ENCODE measurements around the gene SEMA6C.
"Not testable (repeated sequence)": the region's sequence is repeated elsewhere in the genome, so short reads cannot be mapped to it uniquely, and the experiment has no call there.

SEMA6C gene, protein sequence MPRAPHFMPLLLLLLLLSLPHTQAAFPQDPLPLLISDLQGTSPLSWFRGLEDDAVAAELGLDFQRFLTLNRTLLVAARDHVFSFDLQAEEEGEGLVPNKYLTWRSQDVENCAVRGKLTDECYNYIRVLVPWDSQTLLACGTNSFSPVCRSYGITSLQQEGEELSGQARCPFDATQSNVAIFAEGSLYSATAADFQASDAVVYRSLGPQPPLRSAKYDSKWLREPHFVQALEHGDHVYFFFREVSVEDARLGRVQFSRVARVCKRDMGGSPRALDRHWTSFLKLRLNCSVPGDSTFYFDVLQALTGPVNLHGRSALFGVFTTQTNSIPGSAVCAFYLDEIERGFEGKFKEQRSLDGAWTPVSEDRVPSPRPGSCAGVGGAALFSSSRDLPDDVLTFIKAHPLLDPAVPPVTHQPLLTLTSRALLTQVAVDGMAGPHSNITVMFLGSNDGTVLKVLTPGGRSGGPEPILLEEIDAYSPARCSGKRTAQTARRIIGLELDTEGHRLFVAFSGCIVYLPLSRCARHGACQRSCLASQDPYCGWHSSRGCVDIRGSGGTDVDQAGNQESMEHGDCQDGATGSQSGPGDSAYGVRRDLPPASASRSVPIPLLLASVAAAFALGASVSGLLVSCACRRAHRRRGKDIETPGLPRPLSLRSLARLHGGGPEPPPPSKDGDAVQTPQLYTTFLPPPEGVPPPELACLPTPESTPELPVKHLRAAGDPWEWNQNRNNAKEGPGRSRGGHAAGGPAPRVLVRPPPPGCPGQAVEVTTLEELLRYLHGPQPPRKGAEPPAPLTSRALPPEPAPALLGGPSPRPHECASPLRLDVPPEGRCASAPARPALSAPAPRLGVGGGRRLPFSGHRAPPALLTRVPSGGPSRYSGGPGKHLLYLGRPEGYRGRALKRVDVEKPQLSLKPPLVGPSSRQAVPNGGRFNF

DNA sequence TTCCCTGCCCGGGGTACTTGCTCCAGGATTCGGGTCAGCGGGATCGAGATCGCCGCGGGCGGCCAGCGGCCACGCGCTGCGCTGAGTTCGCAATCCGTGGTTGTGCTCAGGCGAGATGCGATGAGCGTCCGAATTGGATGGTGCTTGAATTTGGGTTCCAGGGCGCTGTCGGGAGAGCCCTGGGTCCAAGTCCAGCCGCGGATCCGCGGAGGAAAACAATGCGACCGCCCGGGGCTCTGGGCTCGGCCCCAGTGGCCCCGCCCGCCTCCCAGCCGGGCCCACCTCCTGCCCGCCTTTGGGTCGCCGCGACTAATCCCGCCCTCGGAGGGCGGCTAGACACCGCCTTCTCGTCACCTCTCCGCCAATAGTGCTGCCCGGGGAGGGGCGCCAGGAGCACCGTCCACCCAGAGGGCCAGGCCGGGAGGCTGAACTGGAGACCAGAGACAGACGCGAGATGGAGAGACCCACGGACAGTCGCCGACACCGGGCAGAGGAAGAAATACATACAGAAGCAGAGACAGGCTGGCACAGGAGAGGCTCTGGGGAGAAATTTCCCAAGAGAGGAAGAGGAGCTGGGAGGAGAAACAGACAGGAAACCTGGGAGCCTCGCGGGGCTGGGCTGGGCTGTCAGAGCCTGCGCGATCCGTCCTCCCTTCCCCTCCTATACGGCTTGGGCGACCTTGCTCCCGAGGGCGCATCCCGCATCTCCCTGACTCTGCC, at the start of gene SEMA6C:
TSS of gene SEMA6C (minus strand) at position 220 of the 720 bp plus-strand sequence. CDS start 4,010 bp downstream, outside the sequence.
- Histone ChIP-seq H3K36me3 (ENCODE audit: low read length) (no peaks in the 10 kb centered on the region), H2AFZ (ENCODE audit: low read depth, low read length, severe bottlenecking) (peak within 1 kb of the TSS; percentile 95), H3K27me3 (ENCODE audit: low read length) (no peaks in the 10 kb centered on the region), H3K27ac (ENCODE audit: low read depth, low read length) (no peak within 1 kb of the TSS), H3K9ac (ENCODE audit: low read length) (peak within 1 kb of the TSS; percentile 41), H3K79me2 (ENCODE audit: insufficient read depth, low read length) (no peaks in the 10 kb centered on the region), H3K9me3 (ENCODE audit: insufficient read depth, low read length) (no peaks in the 10 kb centered on the region), H3K4me2 (ENCODE audit: low read depth, low read length, poor library complexity, severe bottlenecking) (peak within 1 kb of the TSS; percentile 90), H3K9me2 (replicated peaks; ENCODE audit: insufficient read depth, low read length) (no peaks in the 10 kb centered on the region), H3K4me3 (ENCODE audit: insufficient read depth, low read length, poor library complexity, severe bottlenecking) (peak within 1 kb of the TSS; percentile 81), H3F3A (ENCODE audit: insufficient read depth) (no peaks in the 10 kb centered on the region), H4K20me1 (ENCODE audit: low read depth, low read length) (no peaks in the 10 kb centered on the region)
- TF ChIP-seq, protein P1, sequence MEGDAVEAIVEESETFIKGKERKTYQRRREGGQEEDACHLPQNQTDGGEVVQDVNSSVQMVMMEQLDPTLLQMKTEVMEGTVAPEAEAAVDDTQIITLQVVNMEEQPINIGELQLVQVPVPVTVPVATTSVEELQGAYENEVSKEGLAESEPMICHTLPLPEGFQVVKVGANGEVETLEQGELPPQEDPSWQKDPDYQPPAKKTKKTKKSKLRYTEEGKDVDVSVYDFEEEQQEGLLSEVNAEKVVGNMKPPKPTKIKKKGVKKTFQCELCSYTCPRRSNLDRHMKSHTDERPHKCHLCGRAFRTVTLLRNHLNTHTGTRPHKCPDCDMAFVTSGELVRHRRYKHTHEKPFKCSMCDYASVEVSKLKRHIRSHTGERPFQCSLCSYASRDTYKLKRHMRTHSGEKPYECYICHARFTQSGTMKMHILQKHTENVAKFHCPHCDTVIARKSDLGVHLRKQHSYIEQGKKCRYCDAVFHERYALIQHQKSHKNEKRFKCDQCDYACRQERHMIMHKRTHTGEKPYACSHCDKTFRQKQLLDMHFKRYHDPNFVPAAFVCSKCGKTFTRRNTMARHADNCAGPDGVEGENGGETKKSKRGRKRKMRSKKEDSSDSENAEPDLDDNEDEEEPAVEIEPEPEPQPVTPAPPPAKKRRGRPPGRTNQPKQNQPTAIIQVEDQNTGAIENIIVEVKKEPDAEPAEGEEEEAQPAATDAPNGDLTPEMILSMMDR (IDR thresholded peaks at IDR 0.05; ENCODE audit: insufficient read depth, low read length, poor library complexity, severe bottlenecking): no peak
- no peak for TF ChIP-seq EZH2phosphoT487 (conservative IDR thresholded peaks at IDR 0.05; ENCODE audit: low read length)

DNA sequence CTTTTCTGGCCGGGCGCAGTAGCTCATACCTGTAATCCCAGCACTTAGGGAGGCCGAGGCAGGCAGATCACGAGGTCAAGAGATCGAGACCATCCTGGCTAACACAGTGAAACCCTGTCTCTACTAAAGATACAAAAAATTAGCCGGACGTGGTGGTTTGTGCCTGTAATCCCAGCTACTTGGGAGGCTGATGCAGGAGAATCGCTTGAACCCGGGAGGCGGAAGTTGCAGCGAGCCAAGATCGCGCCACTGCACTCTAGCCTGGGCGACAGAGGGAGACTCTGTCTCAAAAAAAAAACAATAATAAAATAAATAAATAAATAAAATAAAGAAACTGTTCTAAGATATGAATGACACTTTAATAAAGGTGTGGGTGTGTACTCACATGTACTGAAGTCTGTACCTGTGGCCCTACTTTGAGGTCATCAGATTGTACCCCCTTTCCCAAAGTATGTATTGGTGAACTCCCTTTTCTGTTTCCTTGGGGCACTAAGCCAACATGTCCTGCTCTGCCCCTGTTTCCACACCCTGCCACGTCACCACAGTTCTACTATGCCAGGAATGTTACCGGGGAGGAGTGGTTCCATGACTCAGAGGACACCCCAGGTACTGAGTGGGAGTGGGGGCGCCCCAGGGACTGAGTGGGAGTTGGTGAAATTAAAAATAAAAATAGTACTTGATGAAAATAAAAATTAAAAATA, 48.6 kb upstream of the SEMA6C start:
- H4K20me1 ChIP-seq (ENCODE audit: low read depth, low read length); H2AFZ ChIP-seq (ENCODE audit: low read depth, low read length, severe bottlenecking); H3K9me2 ChIP-seq (replicated peaks; ENCODE audit: insufficient read depth, low read length); H3K36me3 ChIP-seq (ENCODE audit: low read length); H3K27me3 ChIP-seq (ENCODE audit: low read length); H3K4me2 ChIP-seq (ENCODE audit: low read depth, low read length, poor library complexity, severe bottlenecking); H3K9me3 ChIP-seq (ENCODE audit: insufficient read depth, low read length); H3K4me3 ChIP-seq (ENCODE audit: insufficient read depth, low read length, poor library complexity, severe bottlenecking); H3K27ac ChIP-seq (ENCODE audit: low read depth, low read length); H3K9ac ChIP-seq (ENCODE audit: low read length): not testable (repeated sequence)
- H3F3A ChIP-seq (ENCODE audit: insufficient read depth): peaks cover 13% of the 10 kb centered on the region
- H3K79me2 ChIP-seq (ENCODE audit: insufficient read depth, low read length): peaks cover 16% of the 10 kb centered on the region

DNA sequence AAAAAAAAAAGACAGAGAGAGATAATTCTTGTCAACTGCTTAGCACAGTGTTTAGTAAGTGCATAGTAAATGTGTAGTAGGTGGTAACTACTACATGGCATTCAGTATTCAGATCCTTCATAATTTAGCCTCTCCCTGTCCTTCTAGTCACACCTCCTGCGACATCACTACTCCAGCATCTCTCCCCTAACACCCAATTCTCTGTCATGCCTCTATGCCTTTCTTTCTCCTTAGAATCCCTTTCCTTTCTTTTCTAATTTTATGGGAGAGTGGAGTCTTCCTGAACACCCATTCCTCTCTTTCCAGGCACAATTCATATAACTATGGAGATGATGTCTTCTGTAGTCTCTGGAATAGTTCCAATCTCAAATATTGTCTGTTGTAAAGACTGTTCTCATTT, 47.4 kb upstream of the SEMA6C start:
- TF ChIP-seq EZH2phosphoT487 (conservative IDR thresholded peaks at IDR 0.05; ENCODE audit: low read length): no peak
- TF ChIP-seq, protein P1 (IDR thresholded peaks at IDR 0.05; ENCODE audit: insufficient read depth, low read length, poor library complexity, severe bottlenecking): no peak
- no peak overlapping the region for H3K4me2 ChIP-seq (ENCODE audit: low read depth, low read length, poor library complexity, severe bottlenecking)

More for the DNA sequence above, 47.4 kb upstream of the SEMA6C start:
- Histone ChIP-seq H3K4me3 (ENCODE audit: insufficient read depth, low read length, poor library complexity, severe bottlenecking) (no peak overlapping the region), H3F3A (ENCODE audit: insufficient read depth) (peaks cover 13% of the 10 kb centered on the region), H4K20me1 (ENCODE audit: low read depth, low read length) (no peaks in the 10 kb centered on the region), H3K9ac (ENCODE audit: low read length) (no peak overlapping the region), H3K9me3 (ENCODE audit: insufficient read depth, low read length) (no peaks in the 10 kb centered on the region), H3K27me3 (ENCODE audit: low read length) (no peaks in the 10 kb centered on the region), H2AFZ (ENCODE audit: low read depth, low read length, severe bottlenecking) (no peak overlapping the region), H3K9me2 (replicated peaks; ENCODE audit: insufficient read depth, low read length) (no peaks in the 10 kb centered on the region), H3K27ac (ENCODE audit: low read depth, low read length) (no peak overlapping the region), H3K79me2 (ENCODE audit: insufficient read depth, low read length) (peaks cover 15% of the 10 kb centered on the region), H3K36me3 (ENCODE audit: low read length) (no peaks in the 10 kb centered on the region)

Data from SU-DHL-6 (cell line).